ENCODE data around the gene DHX38.

The DHX38 gene

GRCh38 chr16:72122308-72122707 lies 28.7 kb downstream of the DHX38 start:
- no peak for DNase-seq (ENCODE audit: low read depth in 2 of 2)

- no peak for DNase-seq (ENCODE audit: low read depth in 2 of 2)
These were observed 29.3 kb downstream of the DHX38 start for GRCh38 chr16:72122916-72123315.

- no peak for DNase-seq (ENCODE audit: low read depth in 2 of 2)
These were observed 29.8 kb downstream of the DHX38 start for GRCh38 chr16:72123426-72123825.

GRCh38 chr16:72124148-72124547 lies 30.5 kb downstream of the DHX38 start:
- DNase-seq (ENCODE audit: low read depth in 2 of 2), result no peak

GRCh38 chr16:72124761-72125634 lies 31.4 kb downstream of the DHX38 start:
- DNase-seq (ENCODE audit: low read depth in 2 of 2), result peak; percentile 38 to 40

- no peak for DNase-seq (ENCODE audit: low read depth in 2 of 2)
These were observed 32.2 kb downstream of the DHX38 start for GRCh38 chr16:72125635-72126428.

- DNase-seq (ENCODE audit: low read depth in 2 of 2), result no peak
These were observed 32.8 kb downstream of the DHX38 start for GRCh38 chr16:72126429-72126765.

GRCh38 chr16:72128701-72129100 lies 35.1 kb downstream of the DHX38 start:
- DNase-seq (ENCODE audit: low read depth in 2 of 2), result no peak

GRCh38 chr16:72129976-72130656 lies 36.5 kb downstream of the DHX38 start:
- DNase-seq (ENCODE audit: low read depth in 2 of 2), result no peak

GRCh38 chr16:72131036-72131435 lies 37.4 kb downstream of the DHX38 start:
- DNase-seq (ENCODE audit: low read depth in 2 of 2), result no peak

- DNase-seq (ENCODE audit: low read depth in 2 of 2), result no peak
These were observed 39.1 kb downstream of the DHX38 start for GRCh38 chr16:72132726-72133125.

GRCh38 chr16:72134507-72134906 lies 40.9 kb downstream of the DHX38 start:
- DNase-seq (ENCODE audit: low read depth in 2 of 2), result no peak

- no peak for DNase-seq (ENCODE audit: low read depth in 2 of 2)
These were observed 43.9 kb downstream of the DHX38 start for GRCh38 chr16:72137380-72138063.

- no peak for DNase-seq (ENCODE audit: low read depth in 2 of 2)
These were observed 44.5 kb downstream of the DHX38 start for GRCh38 chr16:72138064-72138572.

GRCh38 chr16:72139908-72140307 lies 46.3 kb downstream of the DHX38 start:
- DNase-seq (ENCODE audit: low read depth in 2 of 2), result no peak

- DNase-seq (ENCODE audit: low read depth in 2 of 2), result no peak
These were observed 48.8 kb downstream of the DHX38 start for GRCh38 chr16:72142476-72142875.

GRCh38 chr16:72149676-72150464 lies 56.2 kb downstream of the DHX38 start:
- no peak for DNase-seq (ENCODE audit: low read depth in 2 of 2)

GRCh38 chr16:72159386-72159785 lies 65.7 kb downstream of the DHX38 start:
- DNase-seq (ENCODE audit: low read depth in 2 of 2), result peak in 1 of 2 experiments; percentile 5

- no peak for DNase-seq (ENCODE audit: low read depth in 2 of 2)
These were observed 66.2 kb downstream of the DHX38 start for GRCh38 chr16:72159801-72160200.

GRCh38 chr16:72162105-72162692 lies 68.6 kb downstream of the DHX38 start:
- no peak for DNase-seq (ENCODE audit: low read depth in 2 of 2)
